Keratinocyte (primary cell): Measurements from ENCODE around the gene FOXK1. TPM values are rescaled to one million over a fixed set of nuclear protein-coding genes. Genes with fewer than 3 reads are reported as not detected.

Experiments
- DNase-seq: peaks from one replicate; pipeline ENCODE4 v3.0.0-alpha.2; 2011; ENCODE audit warnings: low read depth, missing footprints, low spot score
- FAIRE-seq: peaks from 2 replicates; lab custom pipeline; 2011; peaks lifted over from hg19 to GRCh38; lab: Jason Lieb, UNC
- H2AFZ ChIP-seq: 2 replicates; pipeline ENCODE4 v1.6.0; 2012; ENCODE audit warnings: low read length, control low read depth, inconsistent platforms; ENCODE audit not compliant: control insufficient read depth
- H3K27ac ChIP-seq: 2 replicates; pipeline ENCODE4 v1.5.1; 2011; ENCODE audit warnings: low read length; ENCODE audit not compliant: control insufficient read depth, insufficient read depth
- H3K27me3 ChIP-seq: 3 replicates; pipeline ENCODE4 v1.6.0; 2011; ENCODE audit warnings: low read length; ENCODE audit not compliant: control insufficient read depth, insufficient read depth; ENCODE audit errors: extremely low read depth
- H3K36me3 ChIP-seq, 2 experiments: 2 replicates in 1 of 2; 3 replicates in 1 of 2; pipeline ENCODE4 v1.5.1; 2011; ENCODE audit warnings: low read length in 2 of 2, mild to moderate bottlenecking in 1 of 2; ENCODE audit not compliant: control insufficient read depth in 2 of 2, insufficient read depth in 2 of 2; ENCODE audit errors: extremely low read depth in 1 of 2
- H3K4me1 ChIP-seq: 3 replicates; pipeline ENCODE4 v1.5.1; 2011; ENCODE audit warnings: low read length; ENCODE audit not compliant: control insufficient read depth, insufficient read depth; ENCODE audit errors: extremely low read depth
- H3K4me2 ChIP-seq: 3 replicates; pipeline ENCODE4 v1.6.0; 2011; ENCODE audit warnings: low read depth, low read length; ENCODE audit not compliant: control insufficient read depth, insufficient read depth; ENCODE audit errors: extremely low read depth
- H3K4me3 ChIP-seq, 3 experiments: fragments of 200-600 bp in 1 of 3; sonication (generic) in 1 of 3; 2 replicates in 2 of 3; 3 replicates in 1 of 3; pipeline ENCODE4 v1.5.1; 2011 to 2016; ENCODE audit warnings: low read length in 3 of 3, mild to moderate bottlenecking in 3 of 3, control low read depth in 2 of 3, inconsistent platforms in 1 of 3, low read depth in 1 of 3, mixed read lengths in 1 of 3, mixed run types in 1 of 3, moderate library complexity in 1 of 3; ENCODE audit not compliant: control insufficient read depth in 2 of 3, insufficient read depth in 2 of 3; ENCODE audit errors: extremely low read depth in 1 of 3
- H3K79me2 ChIP-seq: 2 replicates; pipeline ENCODE4 v1.6.0; 2012; ENCODE audit warnings: low read length; ENCODE audit not compliant: control insufficient read depth, insufficient read depth
- H3K9ac ChIP-seq: 3 replicates; pipeline ENCODE4 v1.6.0; 2011; ENCODE audit warnings: low read length; ENCODE audit not compliant: control insufficient read depth, insufficient read depth; ENCODE audit errors: extremely low read depth
- H3K9me1 ChIP-seq: 3 replicates; pipeline ENCODE4 v1.6.0; 2011; ENCODE audit warnings: low read length; ENCODE audit not compliant: control insufficient read depth, insufficient read depth; ENCODE audit errors: extremely low read depth
- H3K9me3 ChIP-seq: 2 replicates; pipeline ENCODE4 v1.5.1; 2012; ENCODE audit warnings: low read depth, low read length; ENCODE audit not compliant: control insufficient read depth
- H4K20me1 ChIP-seq: 3 replicates; pipeline ENCODE4 v1.6.0; 2011; ENCODE audit warnings: low read length; ENCODE audit not compliant: control insufficient read depth, insufficient read depth; ENCODE audit errors: extremely low read depth
- CTCF ChIP-seq, 3 experiments: IDR thresholded peaks in 1 of 3; conservative IDR thresholded peaks in 1 of 3; optimal IDR thresholded peaks in 1 of 3; 2 replicates in 2 of 3; 3 replicates in 1 of 3; pipeline versions ENCODE3 to v1.5.1; 2011; ENCODE audit warnings: low read length in 3 of 3, mild to moderate bottlenecking in 3 of 3, moderate library complexity in 2 of 3, control low read depth in 1 of 3, inconsistent platforms in 1 of 3; ENCODE audit not compliant: insufficient read depth in 2 of 3; ENCODE audit errors: extremely low read depth in 1 of 3
- EZH2 ChIP-seq: IDR thresholded peaks from one replicate; pipeline ENCODE4 v1.6.1; 2012; ENCODE audit warnings: inconsistent platforms, mild to moderate bottlenecking, low read length, moderate library complexity
- dilution Hi-C: fragments of 300-500 bp; cut with MboI; formaldehyde crosslinking; loops from one replicate; pipeline ENCODE4 v1.7.0; 2020; ENCODE audit warnings: low sequenced_read_pairs; ENCODE audit not compliant: extremely low pct_ligation_motif_present
- polyA plus RNA-seq, 5 experiments: library from polyadenylated mRNA; depleted of rRNA in 3 of 5; stranded (reverse) in 3 of 5; stranded (forward) in 1 of 5; unstranded in 1 of 5; fragments of >200 nt; gene quantifications; 1 replicate in 1 of 5; 2 replicates in 3 of 5; 3 replicates in 1 of 5; pipeline versions ENCODE4 v1.2.1 to v1.2.3, GENCODE V29; 2011 to 2012; ENCODE audit warnings: missing spikeins in 2 of 5, low read depth in 1 of 5, low replicate concordance in 1 of 5

The FOXK1 gene
- polyA plus RNA-seq, 1 donor (not counting 4 experiments of a cell fraction or from before 2014, with no cell fraction given), result 4.4 TPM

DNA sequence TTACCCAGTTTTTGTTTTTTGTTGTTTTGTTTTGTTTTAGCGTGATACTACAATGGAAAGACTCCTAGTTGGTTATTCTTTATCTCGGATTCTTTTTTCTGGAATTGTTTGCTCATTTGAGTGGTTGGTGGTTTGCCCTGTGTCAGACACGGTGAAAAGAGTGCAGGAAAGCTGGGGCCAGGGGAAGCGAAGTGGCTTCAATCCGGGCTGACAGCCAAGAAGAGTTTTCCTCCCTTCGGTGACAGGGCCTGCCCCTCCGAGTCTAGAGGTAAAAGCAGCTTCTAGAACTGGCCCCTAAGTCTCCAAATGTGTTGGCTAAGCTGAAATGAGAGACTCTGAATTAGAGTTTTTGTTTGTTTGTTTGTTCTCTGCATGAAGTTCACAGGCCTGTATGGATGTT, 87.7 kb downstream of the FOXK1 start:
- Histone ChIP-seq H3K4me2 (no peak overlapping the region), H3K4me1 (peaks cover 4% of the 10 kb centered on the region), H3K27me3 (no peaks in the 10 kb centered on the region), H3K4me3 (no peak overlapping the region), H3K9me3 (no peaks in the 10 kb centered on the region), H3K27ac (no peak overlapping the region), H4K20me1 (peaks cover 6% of the 10 kb centered on the region), H3K79me2 (peaks cover 6% of the 10 kb centered on the region), H2AFZ (no peak overlapping the region), H3K9ac (no peak overlapping the region), H3K9me1 (no peaks in the 10 kb centered on the region), H3K36me3 (peaks cover 9 to 33% of the 10 kb centered on the region in 2 experiments)
- dilution Hi-C loops, result no loop called here
- no peak for DNase-seq
- FAIRE-seq, result no peak
- no peak for TF ChIP-seq EZH2
- no peak for TF ChIP-seq CTCF (optimal IDR thresholded peaks at IDR 0.05 in 1 of 3, IDR thresholded peaks at IDR 0.05 in 1 of 3, conservative IDR thresholded peaks at IDR 0.05 in 1 of 3; ENCODE audit: extremely low read depth in 1 of 3, insufficient read depth in 2 of 3, low read length in 3 of 3)

DNA sequence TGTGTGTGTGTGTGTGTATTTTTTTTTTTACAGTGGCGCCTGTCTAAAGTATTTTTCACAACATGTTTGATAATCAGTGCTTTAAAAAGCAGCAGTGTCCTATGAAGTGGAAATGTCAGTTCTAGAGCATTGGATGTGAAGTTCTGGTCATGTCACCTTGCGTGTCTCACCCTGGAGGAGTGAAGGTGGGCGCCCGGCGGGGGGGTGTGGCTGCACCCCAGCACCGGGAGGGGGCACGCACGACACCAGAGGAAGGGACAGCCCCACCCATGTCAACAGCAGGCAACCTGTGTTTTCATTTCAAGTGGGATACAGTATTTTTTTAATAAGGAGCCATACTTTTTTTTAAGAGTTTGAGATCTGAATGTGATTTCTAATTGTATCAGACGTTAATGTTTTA, 88.8 kb downstream of the FOXK1 start:
- H2AFZ ChIP-seq, result no peak overlapping the region

More for the DNA sequence above, 88.8 kb downstream of the FOXK1 start:
- peaks cover 4% of the 10 kb centered on the region for H3K79me2 ChIP-seq
- no peak overlapping the region for H3K9ac ChIP-seq
- H3K9me3 ChIP-seq, result no peaks in the 10 kb centered on the region
- H3K27ac ChIP-seq, result no peak overlapping the region
- H3K9me1 ChIP-seq, result no peaks in the 10 kb centered on the region
- H3K4me3 ChIP-seq, result no peak overlapping the region
- FAIRE-seq, result no peak
- H3K36me3 ChIP-seq, result peaks cover 7 to 27% of the 10 kb centered on the region in 2 experiments
- no peak overlapping the region for H3K4me2 ChIP-seq
- no peak for DNase-seq
- TF ChIP-seq EZH2 (no peak), CTCF (optimal IDR thresholded peaks at IDR 0.05 in 1 of 3, IDR thresholded peaks at IDR 0.05 in 1 of 3, conservative IDR thresholded peaks at IDR 0.05 in 1 of 3; ENCODE audit: extremely low read depth in 1 of 3, insufficient read depth in 2 of 3, low read length in 3 of 3) (no peak)
- H3K27me3 ChIP-seq, result no peaks in the 10 kb centered on the region
- H3K4me1 ChIP-seq, result peaks cover 4% of the 10 kb centered on the region
- dilution Hi-C loops, result no loop called here
- H4K20me1 ChIP-seq, result peaks cover 4% of the 10 kb centered on the region
